CD1c-positive myeloid dendritic cell (primary cell): ENCODE data around the gene SORD.
"Not testable (repeated sequence)": the region's sequence is repeated elsewhere in the genome, so short reads cannot be mapped to it uniquely, and the experiment has no call there.

Experiments
- DNase-seq: peaks from one replicate; pipeline ENCODE4 v3.0.0-alpha.2; 2016; ENCODE audit errors: extremely low spot score

The SORD gene

GRCh38 chr15:45024649-45025048 is 1.7 kb downstream of the SORD start:
- not testable (repeated sequence) for DNase-seq

GRCh38 chr15:45025627-45026026 is 2.6 kb downstream of the SORD start:
- DNase-seq = not testable (repeated sequence)

DNA sequence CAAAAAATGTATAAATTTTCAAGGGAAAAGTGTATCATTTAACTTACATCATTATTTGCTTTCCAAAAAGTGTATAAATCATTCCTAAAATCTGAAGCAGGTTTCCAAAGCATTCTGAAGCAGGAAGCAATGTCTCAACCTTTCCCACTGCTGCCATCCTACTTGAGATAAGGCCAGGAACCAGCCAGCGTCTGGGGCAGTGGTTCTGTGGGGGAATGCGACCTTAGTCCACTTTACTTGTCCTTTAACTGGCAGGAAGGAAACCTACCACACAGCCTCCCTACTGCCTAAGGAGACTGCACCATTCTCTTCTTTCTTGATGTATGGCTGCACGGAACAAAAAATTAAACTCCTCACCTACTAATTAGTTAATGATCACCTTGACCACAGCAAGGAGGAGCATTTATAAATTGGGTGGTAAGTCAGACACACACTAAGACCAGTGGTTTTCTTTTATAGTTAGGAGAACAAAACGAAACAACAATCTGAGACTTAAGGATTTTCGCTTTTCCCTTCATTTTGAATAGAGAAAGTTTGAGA is 3.7 kb downstream of the SORD start:
- no peak for DNase-seq

DNA sequence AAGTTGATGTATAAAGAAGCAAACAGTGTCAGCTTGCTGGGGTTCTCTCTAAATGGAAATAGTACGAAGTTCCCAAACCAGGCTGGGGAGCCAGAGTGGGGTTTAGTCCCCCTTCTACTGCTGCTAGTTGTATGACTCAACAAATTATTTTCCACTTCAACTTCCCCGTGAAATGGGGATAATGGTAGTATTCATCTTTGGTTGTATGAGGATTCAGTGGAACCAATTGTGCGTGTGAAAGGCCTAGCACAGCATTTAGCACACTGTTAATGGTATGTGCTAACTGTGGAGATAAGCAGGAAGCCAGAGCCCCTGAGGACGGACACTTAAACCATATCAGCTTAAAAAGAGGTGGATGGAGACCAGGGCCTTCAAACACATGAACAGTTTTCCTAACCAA is 4.2 kb downstream of the SORD start:
- no peak for DNase-seq

DNA sequence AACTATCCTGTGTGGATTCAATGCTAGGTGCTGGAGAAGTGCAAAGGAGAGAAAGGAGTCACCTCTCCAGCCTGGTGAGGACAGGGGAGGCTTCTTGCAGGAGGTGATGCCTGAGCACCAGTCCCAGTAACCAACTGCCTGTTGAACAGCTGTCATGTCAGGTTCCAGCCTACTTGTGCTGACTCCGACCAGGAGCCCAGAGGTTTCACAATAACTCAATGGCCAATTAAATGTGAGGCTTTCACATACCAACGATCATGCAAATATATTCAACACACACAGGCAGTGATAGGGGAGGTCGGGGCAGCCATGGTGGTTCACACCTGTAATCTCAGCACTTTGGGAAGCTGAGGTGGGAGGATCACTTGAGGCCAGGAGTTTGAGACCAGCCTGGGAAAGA is 7.7 kb downstream of the SORD start:
- no peak for DNase-seq

DNA sequence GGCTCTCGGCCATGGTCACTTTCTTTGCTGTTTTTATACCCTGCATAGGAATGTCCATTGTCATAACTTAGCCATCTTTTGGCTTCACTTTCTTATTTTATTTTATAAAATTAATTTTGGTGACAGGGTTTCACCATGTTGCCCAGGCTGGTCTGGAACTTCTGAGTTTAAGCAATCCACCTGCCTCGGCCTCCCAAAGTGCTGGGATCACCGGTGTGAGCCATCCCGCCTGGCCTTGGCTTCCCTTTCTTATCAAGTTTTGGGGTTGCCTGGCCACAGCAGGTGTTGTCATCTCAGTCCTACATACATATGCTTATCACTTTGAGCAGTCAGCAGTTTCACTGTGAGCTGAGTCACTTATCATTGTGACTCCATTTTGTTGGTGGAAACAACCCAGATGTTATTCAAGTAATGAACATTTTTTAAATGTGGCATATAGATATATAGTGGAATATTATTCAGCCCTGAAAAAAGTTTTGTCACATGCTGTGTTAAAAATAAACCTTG is 8.6 kb downstream of the SORD start:
- not testable (repeated sequence) for DNase-seq

GRCh38 chr15:45032501-45032900 is 9.5 kb downstream of the SORD start:
- DNase-seq = not testable (repeated sequence)

DNA sequence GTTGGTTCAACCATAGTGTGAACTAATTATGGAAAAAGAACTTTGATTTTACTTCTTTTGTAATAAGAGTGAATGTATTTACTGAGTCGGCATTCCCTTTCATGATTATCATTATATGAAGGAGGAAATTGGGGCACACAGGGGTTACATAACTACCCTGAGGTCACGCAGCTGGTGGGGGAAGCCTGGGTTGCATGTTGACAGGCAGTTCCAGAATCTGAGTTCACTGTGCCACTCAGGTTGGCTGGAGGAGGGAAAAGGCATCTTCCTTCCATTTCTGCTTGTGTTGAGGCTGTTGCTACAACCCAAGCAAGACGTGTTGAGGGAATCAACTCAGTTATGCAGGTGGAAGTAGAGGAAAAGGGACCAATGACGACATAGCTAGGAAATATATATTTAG is 11.1 kb downstream of the SORD start:
- DNase-seq = not testable (repeated sequence)

DNA sequence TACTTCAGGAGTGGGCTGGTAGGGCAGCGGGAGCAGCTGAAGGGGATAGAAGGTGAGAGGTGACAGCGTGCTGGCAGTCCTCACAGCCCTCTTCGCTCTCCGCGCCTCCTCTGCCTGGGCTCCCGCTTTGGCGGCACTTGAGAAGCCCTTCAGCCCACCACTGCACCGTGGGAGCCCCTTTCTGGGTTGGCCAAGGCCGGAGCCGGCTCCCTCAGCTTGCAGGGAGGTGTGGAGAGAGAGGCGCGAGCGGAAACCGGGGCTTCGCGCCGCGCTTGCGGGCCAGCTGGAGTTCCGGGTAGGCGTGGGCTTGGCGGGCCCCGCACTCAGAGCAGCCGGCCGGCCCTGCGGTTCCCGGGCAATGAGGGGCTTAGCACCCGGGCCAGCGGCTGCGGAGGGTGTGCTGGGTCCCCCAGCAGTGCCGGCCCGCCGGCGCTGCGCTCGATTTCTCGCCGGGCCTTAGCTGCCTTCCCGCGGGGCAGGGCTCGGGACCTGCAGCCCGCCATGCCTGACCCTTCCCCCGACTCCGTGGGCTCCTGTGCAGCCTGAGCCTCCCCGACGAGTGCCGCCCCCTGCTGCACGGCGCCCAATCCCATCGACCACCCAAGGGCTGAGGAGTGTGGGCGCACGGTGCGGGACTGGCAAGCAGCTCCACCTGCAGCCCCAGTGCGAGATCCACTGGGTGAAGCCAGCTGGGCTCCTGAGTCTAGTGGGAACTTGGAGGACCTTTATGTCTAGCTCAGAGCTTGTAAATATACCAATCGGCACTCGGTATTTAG is 11.8 kb downstream of the SORD start:
- not testable (repeated sequence) for DNase-seq

DNA sequence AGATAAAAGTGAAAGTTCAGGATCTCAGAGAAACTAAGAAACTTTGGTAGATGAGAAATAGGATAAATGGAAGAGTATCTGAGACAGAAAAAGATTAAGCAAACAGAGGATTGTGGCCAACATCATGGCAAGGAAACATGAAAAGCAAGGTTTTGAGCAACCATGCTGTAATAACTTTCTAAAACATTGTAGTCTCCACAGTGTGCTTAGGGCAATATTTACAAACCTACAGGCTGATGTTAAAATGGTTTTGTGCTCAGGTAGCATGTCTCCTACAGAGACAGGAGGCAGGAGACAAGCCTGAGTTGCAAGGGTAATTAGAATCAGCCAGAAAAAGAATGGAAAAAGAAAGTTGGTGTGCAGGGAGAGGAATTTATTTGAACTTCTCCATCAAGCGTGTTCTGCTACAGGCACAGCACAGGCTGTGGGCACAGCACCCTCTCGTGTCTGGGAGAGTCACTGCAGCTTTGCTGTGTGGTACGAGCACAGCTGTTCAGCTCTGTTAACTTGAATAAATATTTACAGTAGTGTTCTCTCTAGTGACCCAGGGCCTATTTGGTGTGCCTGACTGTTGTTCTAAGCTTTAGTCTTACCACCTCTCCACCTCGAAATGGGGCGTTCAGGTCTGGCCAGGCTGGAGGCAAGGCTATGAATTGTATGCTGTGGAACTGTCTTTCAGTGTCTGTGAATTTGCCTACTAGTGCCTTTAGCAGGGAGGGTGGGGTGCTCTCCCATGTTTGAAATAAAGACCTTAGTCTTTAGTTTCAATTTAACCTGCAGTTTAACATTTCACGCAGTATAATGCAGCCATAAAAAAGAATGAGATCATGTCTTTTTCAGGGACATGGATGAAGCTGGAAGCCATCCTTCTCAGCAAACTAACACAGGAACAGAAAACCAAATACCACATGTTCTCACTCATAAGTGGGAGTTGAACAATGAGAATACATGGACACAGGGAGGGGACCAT is 14.1 kb downstream of the SORD start:
- peak; percentile 79 for DNase-seq

- DNase-seq = no peak
Measured at GRCh38 chr15:45037936-45038335, 14.9 kb downstream of the SORD start.

DNA sequence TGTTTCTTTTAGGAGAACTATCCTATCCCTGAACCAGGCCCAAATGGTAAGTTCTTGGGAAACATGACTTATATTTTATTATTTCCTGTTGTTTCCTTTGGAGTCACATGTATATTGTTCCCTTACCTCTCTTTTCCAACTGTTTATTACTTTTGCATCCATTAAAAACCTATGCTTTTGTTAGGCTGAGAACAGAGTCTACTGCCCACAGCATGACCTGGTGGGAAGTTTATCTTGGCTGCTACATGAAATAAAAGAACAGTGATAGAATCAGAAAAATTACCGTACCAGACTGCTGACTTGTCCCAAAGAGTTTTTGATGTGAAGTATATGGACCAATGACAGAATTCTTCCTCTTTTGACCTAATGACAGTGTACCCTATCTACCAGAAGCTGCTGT is 17.4 kb downstream of the SORD start:
- DNase-seq = not testable (repeated sequence)

DNA sequence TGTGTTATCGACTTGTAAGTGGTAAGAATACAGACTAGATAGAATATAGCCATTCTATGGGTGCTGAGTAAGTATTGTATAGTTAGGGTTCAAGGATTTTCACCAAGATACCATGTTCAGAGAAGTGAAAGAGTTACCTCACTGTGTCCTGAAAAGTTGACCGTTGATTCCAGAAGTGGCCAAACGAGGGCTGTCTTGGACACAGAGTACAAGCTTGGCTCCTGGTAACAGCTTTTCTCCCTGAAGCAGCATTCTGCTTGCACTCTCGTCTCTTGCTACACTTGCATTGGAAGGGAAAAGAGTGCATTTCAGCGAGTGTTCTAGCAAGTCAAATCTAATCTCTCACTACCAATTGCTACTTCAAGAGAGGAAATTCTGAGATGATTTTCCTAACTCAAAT is 18.5 kb downstream of the SORD start:
- peak; percentile 5 for DNase-seq

DNA sequence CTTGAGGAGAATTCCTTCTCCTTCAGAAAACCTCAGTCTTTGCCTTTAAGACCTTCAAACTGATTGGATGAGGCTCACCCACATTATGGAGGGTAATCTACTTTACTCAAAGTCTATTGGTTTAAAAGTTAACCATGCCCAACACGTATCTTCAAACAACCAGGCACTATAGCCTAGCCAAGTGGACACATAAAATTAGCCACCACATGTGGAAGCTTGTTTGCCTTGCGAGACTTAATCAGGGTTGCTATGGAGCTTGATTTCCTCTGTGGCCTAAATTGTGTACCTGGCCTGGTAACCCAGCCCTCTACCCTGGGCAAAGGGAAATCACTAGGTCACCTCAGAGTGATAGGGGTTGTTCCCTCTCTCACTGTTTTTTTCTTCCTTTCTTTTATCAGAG is 19.9 kb downstream of the SORD start:
- DNase-seq = not testable (repeated sequence)

- DNase-seq = not testable (repeated sequence)
Measured at GRCh38 chr15:45044270-45044669, 21.3 kb downstream of the SORD start.

GRCh38 chr15:45048449-45048793 is 25.4 kb downstream of the SORD start:
- not testable (repeated sequence) for DNase-seq

DNA sequence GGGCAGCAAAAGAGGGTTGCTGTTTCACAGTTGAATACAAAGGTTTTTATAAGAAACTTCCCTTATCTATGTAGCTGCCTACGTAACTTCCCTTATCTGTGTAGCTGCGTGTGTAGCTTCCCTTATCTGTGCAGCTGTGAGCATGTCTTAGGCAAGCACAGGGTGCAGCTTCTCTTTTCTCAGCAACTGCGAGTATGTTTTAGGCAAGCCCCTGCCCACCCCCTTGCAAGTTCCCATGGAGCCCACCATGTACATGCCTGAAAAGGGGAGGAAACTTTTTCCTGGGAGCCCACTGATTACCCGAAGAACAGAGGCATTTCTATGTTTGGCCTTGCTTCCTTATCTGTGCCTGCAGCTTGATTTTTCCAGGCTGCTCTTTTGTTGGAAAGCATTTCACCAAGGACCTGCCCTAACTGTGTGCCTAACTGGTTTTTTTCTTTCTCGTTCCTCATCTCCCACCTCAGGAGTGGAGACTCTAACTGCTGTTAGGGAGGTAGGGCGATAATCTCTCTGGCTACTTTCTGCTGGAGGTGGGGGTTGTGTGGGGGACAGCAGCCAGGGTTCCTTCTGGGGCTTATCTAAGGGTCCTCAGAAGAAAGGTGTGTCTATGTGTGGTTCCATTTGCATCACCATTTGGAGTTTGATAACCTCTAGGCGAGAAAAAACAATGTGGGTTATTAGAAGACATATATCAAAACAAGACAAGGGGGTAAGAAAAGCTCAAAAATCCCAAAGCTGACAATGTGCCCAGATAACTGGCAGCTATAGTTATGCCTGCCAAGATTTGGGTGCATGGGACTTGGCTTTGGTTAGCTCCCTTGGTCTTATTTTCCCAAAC is 26.0 kb downstream of the SORD start:
- peak; percentile 92 for DNase-seq

DNA sequence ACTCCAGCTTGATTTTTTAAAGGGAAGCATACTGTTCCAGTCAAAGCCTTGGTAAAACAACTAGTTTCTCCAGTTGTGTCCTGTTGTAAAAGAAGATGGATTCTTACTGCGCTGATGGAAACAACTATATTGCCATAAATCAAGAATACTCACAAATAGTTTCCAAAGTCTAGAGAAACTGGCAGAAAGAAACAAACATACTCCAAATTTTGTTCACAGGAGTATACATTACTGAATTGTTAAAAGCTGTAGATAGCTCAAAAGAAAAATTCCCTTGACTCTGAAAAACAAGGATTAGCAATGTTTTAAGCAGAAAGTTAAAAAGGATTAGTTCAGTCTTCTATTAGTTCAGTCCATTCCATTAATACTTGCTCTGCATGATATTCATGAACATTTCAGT is 27.6 kb downstream of the SORD start:
- DNase-seq = no peak

DNA sequence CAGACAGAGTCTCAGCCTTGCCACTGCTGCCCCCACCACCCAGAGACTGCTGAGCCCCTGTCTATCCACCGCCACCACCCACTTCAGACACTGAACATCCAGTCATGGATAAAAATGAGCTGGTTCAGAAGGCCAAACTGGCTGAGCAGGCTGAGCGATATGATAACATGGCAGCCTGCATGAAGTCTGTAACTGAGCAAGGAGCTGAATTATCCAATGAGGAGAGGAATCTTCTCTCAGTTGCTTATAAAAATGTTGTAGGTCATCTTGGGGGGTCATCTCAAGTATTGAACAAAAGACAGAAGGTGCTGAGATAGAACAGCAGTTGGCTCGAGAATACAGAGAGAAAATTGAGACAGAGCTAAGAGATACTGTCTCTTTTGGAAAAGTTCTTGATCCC is 29.7 kb downstream of the SORD start:
- DNase-seq = not testable (repeated sequence)

GRCh38 chr15:45058690-45059675 is 36.0 kb downstream of the SORD start:
- not testable (repeated sequence) for DNase-seq
